ENCODE results near the gene RPH3AL.

The RPH3AL gene

DNA sequence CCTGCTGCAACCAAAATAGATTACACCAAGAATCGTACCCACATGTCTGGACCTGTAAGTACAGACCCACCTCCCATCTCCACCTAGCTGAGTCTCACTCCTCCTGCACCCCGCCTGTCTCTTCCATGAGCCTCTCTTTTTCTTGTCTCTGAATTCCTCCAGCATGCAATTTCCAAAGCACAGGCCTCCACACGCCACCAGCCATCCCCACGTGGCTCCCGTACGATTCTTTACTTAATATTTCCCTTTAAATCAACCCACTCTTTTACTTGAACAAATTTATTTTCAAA, 1.2 kb downstream of the RPH3AL start:
- DNase-seq: no peak

DNA sequence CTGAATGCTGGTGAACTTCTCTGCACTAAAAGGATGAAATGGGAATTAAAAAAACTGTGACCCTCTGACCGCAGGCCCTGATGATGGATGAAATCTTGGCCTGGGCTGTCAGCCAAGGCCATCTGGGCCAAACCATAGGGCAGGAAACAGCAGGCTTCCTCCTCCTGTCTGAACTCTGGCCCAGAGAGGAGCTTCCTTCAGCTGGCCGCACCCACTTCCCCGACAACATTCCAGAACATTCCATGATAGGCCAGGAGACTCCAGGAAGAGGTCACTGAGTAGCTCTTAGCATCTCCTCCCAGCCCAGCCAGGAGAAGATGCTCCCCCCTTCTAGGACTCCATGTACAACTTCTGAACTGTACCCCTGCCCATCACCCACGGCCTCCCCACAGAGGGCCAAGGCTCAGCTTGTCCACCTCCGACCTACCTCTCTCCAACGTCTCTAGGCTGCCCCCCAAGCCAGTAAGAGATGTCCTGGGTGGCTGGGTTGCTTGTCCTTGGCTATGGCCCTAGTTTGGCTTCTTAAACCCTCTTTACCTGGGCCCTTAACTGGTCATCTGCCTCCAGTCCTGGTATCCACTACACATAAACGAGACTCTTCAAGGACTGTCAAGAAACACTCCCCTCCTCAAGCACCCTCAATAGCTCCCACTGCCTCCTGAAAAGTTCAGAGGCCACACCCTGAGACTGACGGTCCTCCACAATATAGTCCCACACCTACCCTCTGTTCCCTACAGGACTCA, 1.7 kb downstream of the RPH3AL start:
- DNase-seq: no peak

DNA sequence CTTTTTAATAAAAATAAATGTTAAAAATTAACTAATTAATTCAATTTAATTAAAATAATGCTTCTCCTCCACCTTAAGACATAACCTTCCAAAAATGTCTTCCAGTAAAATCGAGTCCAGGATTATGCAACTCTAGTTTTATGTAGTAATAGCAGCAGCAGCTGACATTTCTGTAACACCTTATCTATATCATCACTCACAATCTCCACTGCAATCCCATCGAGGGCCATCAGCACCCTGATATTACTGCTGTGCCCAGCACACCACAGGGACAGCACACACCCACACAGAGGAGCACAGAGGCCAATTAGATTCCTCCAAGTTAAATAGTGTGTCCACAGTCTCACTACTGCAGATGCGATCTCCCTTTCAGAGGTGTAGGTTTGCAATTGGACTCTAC, 2.9 kb downstream of the RPH3AL start:
- DNase-seq: no peak

DNA sequence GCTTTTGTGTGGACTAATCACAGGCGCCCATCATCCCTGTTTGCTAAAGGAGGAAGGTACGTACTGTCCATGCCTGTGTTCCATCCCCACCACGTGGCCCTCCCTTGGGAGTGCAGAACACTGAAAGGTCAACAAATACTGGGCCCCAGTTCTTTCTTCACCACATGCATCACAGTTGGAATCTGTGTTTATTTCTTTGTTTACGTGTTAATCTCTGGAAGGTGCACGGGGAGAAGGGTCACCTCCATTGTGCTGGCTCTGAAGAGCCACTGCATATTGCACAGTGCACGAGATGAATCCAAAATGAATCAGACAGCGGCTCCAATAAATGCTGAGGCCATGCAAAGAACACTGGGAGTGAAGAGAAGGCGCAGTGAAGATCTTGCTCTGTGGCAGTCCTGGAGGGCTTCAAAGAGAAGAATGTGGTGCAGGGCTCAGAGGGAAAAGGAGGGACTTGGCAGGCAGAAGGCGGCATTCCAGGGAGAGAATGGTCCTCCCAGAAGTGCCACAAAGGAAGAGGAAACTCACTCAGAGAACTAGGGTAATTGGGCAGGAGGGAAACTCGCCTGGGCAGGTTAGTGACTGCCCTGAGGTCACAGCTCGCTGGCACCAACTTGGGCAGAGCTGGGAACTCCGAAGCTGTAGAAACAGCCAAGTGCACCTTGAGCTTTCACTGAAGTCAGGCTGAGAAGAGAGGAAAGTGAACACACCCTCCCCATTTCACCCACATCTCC, 3.7 kb downstream of the RPH3AL start:
- no peak for DNase-seq

DNA sequence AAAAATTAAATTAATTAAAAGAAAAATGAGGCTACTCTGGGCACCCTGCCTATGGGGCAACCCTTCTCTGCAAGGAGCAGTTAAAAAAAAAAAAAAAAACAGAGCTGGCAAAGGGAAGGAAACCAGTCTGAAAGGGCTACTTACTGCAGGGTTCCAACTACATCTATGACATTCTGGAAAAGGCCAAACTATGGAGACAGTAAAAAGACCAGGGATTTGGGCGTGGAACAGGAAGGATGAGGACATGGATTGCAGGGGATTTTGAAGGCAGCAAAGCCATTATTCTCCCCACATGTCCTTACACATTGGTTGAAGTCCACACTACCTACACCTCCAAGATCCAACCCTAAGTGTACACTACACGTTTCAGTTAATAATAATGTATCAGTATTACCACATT, 4.6 kb downstream of the RPH3AL start:
- no peak for DNase-seq

DNA sequence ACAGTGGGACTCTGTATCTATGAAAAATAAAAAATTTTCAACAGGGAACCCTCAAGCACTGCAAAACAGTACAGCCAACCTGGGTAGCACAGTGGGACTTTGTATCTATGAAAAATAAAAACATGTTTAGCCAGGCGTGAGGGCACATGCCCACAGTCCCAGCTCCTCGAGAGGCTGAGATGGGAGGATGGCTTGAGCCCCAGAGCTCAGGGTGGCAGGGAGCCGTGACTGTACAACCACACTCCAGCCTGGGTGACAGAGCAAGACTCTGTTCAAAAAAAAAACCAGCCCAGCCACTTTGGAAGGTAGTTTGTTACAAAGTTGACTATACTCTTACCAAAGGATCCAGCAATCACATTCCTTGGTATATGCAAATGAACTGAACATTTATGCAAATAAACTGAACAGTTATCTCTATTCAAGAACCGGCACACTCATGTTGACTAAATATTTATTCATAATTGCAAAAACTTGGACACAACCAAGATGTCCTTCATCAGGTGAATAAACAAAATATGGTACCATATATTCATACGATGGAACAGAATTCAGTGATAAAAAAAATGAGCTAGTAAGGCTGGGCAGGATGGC, 5.2 kb downstream of the RPH3AL start:
- DNase-seq: no peak

DNA sequence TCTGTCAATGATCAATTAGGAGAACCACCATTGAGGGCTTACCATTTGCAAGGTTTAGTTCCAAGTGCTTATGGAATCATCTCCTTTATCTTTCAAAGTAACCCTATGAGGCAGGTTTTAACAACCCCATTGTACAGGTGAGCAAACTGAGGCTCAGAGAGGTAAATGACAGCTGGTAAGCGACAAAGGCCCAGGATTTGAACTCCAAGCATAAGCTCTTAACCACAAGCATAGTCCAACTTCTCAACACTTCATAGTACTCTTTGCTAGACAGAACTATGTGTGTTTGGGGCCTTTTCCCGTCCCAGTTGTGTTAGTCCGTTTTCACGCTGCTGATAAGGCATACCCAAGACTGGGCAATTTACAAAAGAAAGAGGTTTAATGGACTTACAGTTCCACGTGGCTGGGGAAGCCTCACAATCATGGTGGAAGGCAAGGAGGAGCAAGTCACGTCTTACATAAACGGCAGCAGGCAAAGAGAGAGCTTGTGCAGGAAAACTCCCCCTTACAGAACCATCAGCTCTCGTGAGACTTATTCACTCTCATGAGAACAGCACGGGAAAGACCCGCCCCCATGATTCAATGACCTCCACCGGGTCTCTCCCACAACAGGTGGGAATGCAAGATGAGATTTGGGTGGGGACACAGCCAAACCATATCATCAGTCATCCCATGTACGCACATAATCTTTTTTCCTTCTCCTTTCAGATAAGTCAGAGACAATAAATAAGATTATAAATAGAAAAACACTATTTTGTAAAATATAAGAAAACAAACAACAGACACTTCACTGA, 6.4 kb downstream of the RPH3AL start:
- no peak for DNase-seq

DNA sequence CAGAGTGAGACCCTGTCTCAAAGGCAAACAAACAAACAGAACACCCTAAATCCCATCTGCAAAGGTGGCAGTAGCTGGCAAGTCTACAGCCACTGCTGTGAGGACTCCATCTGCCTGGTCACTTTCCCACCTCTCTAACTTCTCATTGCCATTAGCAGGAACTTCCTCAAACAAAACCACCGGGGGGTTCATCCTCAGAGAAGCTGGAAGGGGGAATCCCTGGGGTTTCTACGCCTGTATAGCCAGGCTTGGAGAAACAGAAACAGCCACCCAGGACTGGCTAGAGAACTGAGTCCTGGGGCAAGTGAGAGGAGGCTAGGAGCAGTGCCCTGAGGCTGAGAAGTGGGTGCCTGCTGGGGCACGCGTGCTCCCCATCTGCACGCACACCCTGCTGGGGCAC, 7.3 kb downstream of the RPH3AL start:
- DNase-seq: no peak

DNA sequence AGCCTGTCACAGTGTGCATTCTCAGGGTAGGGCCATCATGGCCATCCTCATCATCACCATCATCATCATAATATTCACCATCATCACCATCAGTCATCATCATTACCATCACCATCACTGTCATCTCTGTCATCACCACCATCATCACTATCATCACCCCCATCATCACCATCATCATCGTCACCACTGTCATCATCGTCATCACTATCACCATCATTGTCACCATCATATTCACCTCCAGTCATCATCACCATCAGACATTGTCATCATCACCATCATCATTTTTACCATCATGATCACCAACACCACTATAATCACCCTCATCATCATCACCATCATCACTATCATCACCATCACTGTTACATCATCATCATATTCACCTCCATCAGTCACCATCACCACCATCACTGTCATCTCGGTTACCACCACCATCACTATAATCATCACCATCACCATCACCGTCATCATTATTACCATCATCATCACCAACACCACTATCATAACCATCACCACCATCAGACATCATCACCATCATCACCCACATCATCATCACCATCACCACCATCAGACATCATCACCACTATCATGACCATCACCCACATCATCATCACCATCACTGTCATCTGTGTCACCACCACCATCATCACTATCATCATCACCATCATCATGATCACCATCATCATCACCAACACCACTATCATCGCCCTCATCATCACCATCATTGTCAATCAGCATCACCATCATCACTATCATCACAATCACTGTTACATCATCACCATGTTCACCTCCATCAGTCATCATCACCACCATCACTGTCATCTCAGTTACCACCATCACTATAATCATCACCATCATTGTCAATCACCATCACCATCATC, 8.5 kb downstream of the RPH3AL start:
- no peak for DNase-seq

DNA sequence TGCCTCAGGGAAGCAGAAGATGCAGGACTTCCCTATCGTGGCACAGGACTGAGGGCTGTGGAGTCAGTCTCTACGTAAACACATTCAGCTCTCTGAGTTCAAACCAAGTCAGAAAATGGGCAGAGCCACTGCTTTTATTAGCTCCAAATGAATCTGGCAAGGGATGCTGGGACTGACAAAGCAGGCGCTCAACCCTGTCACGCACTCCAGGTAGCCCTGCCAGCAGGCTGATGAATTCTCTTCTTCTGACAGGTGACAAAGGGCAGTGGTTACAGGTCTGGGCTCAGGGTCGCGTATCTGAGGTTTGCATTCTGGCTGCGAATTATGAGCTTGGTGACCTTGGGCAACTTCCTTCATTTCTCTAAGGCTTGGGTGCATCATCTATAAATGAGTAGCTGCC, 9.4 kb downstream of the RPH3AL start:
- DNase-seq: no peak

DNA sequence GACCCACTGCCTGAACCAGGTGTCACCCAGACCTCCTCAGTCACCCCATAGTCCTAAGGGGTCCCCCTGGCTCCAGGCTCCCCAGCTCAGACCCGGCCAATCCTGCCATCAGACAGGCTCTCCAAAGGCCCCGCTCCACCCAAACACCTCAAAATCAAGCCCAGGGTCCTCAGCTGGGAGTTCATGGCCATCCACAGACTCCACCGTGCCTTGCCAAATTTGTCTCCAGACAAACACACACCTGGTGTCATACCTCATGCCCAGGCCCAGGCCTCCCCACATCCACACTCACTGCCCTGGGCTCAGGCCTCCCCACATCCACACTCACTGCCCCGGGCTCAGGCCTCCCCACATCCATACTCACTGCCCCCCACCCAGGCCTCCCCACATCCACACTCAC, 12.5 kb downstream of the RPH3AL start:
- DNase-seq: no peak

DNA sequence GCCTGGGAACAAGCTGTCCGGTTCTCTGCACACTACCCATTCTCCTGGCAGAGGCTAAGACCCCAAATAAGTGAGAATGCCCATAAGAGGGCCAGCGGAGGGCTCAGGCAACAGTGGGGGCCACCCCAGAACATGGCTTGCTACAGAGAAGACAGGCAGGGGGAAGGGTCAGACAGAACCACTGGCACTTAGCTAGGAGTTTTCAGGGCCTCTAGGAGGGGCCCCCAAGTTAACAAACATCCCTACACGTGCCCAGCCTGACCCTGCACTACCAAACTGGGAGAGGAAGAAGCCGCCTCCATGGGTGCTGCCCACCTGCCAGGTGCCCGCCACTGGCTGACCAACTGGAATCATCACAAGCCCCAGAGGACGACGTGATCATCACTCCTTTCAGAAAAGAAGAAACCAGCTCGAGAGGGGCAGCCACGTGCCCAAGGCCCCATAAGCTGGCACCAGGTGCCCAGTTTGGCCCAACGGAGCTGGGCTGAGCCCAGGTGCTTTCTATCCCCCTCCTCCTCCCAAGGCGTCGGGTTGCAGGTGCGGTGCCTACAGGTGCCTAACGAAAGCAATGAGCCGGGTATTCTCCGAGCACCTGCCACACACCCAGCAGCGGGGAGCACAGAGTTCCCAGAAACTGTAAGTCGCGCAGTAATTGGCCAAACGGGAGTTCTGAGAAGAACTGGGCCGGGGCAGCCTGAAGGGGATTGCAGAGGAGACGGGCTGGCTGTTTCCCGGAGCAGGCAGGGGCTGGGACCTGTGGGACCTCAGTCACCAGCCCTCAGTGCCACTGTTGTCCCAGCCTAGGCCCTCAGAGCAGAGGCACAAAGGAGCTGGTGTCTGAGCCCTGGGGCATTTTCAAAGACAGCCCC, 13.2 kb downstream of the RPH3AL start:
- DNase-seq: no peak

DNA sequence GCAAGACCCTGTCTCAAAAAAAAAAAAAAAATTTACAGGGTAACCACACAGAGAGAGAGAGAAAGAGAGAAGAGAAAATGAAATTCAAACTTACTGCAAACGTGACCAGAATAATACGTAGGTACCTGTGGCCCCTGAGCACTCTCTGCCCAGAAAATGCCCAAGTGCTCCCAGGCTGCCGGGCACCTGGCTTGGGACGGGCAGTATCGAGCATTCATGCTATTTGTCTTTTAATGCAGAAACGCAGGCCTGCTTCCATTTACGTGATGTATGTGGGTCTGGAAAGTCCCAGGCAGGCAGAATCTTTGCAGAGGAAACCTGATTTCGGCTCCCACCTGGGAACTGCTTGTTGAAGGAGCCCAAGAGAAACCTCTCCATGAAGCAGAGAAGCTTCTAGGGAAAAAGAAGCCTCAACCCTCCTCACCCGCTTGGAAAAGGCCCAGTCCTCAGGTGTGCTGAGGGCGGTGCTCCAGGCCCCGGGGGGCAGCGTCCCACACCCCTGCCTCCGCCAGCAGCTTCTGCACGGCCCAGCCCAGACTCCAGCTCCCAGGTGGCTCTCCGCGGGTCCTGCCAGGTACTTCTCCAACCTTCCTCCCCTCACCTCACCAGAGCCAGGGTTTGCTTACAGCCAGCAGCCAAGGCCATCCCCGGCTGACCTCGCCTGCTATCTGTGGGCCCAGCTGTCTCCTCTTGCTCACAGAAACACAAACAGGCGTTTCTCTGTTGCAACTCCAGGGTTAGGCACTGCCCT, 14.0 kb downstream of the RPH3AL start:
- DNase-seq: no peak

DNA sequence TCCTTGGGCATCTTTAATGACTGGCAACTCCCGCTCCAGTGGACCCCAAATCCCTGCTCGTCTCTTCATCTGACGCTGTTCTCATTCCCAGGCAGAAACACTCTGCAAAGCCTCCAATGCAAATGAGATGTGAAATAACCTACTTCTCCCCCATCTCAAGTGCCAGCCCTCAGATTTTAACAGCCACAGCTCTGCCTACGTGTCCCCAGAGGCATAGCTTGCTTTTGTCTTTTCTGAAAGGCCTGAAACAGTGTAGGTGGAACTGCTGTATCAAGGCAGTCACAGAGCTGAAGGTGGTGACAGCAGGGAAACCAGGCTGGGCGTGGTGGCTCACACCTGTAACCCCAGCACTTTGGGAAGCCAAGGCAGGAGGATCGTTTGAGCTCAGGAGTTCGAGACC, 14.7 kb downstream of the RPH3AL start:
- no peak for DNase-seq

DNA sequence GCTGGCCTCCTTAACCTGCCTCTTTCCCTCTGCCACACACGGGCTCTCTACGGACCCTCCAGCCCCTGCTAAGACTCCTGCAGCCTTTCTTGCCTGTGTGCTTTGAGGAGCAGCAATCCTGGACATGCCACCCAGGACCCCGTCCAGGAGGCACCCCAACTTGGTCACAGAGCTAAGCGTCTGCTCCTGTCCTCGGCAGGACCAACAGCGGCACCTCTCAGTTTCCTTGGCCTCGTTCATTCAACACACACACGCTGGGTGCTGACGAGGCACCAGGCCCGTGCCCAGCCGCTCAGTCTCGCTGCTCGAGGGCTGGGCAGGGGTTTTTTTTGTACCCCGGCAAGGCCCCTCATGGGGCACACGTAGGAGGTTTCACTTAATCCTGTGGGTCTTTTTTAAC, 15.2 kb downstream of the RPH3AL start:
- DNase-seq: no peak

DNA sequence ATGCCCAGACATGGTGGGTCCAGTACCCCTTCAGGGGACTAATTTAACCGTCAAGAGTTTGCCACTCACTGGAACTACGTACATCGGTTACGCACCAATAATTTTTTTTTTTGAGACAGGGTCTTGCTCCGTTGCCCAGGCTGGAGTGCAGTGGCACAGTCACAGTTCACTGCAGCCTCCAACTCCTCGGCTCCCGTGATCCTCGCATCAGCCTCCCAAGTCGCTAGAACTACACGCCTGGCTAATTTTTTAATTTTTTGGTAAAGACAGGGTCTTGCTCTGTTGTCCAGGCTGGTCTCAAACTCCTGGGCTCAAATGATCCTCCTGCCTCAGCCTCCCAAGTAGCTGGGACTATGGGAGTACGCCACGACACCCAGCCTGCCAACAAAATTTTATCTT, 15.6 kb downstream of the RPH3AL start:
- no peak for DNase-seq

DNA sequence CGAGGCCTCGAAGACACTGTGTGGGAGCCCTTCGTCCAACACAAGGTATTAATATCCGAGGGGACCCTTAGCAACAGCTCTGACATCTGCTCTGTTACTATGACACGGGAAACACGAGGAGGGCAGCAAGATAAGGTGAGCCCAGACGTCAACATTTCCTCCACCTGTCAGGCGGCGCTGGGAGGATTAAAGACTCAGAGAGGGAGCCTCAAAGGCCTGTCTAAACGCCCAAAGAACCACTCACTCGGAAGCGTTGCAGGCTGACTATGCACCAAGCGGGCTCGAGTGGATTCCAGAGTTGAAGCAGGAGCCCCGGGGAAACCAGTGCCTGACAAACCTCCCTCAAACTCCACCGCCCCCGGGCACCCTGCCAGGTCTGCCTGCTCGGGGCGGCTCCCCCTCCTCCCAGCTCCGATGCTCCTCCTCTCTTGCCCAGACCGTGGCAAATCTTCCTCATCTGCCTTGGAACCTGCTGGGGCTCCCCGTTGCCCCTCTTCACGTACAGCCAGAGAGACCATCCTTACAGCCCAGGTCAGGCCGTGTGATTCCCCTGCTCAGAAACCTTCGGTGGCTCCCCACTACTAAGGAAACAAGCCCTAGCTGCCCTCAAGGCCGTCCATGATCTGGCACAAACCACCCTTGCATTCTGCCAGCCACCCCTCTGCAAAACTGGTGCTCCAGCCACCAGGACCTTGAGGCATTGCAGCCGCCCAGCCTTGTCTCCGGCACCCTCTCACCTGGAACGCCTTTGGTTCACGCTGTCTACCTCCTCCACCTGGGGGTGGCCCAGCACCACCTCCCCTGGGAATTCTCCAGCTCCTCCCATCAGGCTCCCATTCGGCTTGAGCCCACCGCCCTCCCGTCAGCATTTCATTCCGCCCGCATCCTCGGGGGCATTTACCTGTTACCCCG, 16.2 kb downstream of the RPH3AL start:
- DNase-seq: no peak

DNA sequence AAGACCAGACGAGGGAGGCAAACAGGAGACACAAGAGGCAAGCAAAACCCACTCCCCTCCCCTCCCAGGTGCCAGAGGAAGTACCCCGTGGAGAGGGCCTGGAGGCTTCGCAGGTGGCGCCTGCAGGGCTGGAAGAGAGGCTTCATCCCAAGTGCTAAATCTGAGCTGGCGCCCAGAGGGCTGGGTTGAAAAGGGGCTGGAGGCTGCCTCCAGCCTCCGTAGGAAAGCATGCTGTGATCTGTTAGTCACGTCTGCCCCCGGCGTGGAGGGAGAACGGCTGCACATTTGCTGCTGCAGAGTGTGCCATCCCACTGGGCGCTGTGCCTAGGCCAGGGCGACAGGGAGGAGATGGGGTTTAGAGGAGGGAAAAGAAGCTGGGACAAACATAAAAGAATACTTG, 16.9 kb downstream of the RPH3AL start:
- DNase-seq: no peak

DNA sequence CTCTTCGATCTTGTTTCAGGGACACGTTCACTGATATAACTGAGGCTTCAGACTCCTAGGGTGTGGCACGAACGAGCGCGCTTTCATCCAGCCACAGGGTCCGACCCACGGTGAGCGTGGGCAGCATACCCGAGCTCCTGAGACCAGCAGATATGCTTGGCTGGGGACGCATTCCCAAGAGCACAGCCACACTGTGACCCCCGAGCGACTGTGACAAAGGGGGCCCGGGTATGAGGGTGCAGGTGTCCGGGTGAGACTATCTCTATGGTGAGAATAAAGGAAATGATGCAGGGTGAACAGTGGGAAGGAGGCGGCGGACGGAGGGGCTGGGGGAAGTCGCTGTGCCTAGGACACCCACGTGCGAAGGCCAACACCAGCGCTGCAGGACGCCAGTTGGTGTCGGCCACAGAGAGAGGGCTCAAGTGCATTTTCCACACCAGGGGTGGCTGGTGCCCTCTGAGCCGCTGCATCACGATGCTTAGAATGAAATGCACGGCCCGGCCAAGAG, 17.6 kb downstream of the RPH3AL start:
- DNase-seq: no peak
